SHP77 (cell line): ENCODE results near the gene BICRA.

ENCODE experiments used
- DNase-seq, 2 experiments: peaks; one replicate each; lab custom pipeline; 2025; lab: John Stamatoyannopoulos, UW

Gene BICRA

DNA sequence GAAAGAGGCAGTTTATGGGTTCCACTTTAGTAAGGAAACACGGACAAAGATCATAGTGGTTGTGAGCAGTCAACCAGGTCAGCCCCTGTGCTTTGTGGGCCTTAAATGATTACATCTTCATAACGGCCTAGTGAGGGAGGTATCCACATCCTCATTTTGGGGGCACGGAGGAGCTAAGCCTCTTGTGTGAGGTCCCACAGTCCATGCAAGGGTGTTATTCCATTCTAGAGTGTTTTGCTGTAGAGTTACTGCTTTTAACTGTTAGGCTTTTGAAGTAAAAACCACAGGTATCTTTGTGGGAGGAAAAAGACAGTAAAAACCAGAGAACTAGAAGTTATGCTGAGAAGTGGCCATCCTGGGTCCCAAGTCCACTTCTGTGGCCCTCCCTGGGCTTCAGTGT lies 140.4 kb downstream of the BICRA start:
- DNase-seq, result no peak

DNA sequence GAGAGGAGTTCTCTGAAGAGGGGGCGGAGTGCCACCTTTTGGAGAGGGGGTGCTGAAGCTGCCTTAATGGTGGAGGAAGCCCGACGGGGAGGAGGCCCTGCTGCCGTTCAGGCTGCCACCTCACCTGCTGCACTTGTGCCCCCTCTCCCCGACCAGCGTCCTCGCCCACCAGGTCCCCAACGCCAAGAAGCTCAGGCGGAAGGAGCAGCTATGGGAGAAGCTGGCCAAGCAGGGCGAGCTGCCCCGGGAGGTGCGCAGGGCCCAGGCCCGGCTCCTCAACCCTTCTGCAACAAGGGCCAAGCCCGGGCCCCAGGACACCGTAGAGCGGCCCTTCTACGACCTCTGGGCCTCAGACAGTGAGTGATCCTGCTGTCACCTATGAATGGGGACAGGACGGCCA lies 141.8 kb downstream of the BICRA start:
- no peak for DNase-seq

DNA sequence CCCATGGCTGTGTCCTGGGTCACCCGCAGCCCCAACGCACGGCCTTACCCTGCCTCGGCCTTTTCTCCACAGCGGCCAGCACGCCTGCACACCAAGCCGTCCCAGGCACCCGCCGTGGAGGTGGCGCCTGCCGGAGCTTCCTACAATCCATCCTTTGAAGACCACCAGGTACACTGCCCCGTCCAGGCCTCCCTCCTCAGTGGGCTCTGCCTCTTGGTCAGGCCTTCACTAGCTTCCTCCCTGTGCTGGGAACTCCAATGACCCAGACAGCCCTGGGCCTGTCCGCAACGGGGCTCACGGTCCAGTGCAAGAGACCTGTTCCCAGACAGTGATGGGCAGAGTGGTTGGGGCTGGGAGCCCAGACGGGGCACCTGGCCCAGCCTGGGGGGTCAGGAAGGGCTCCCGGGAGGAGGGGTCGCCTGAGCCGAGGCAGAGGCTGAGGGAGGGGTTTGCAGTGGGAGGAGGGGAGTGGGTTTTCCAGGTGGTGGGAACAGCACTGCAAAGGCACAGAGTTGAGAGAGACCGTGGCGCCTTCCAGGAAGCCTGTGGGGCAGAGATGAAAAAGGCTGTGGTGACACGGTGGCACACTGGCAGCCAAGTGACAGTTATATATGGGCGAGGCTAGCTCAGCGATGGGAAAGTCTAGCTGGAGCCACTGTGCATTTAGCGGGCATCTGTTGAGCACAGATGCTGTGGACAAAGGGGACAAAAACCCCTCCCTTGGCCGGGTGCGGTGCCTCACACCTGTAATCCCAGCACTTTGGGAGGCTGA lies 143.7 kb downstream of the BICRA start:
- no peak for DNase-seq
